Stimulated activated CD4-positive, alpha-beta T cell treated with anti-CD3 and anti-CD28 coated beads, Interleukin-4, amount 100 ng/mL, for 1 hour (primary cell): ENCODE results near the gene ELOVL6.
"Not testable (repeated sequence)": the region's sequence is repeated elsewhere in the genome, so short reads cannot be mapped to it uniquely, and the experiment has no call there.

Experiments
- DNase-seq: peaks from one replicate; pipeline ENCODE4 v3.0.0-alpha.2; 2020

The ELOVL6 gene

DNA sequence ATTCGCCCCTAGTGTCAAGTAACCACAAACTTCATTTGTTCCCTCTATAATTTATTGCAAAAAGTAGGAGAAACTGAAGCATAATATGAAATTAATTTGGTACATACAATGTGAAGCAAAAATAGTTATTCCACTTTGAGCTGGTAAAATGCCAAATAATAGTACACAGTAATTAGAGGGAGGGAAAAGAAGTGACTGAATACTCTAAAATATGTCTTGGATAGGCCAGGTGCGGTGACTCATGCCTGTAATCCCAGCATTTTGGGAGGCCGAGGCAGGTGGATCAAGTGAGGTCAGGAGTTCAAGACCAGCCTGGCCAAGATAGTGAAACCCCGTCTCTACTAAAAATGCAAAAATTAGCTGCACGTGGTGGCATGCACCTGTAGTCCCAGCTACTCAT, 41.2 kb downstream of the ELOVL6 start:
- not testable (repeated sequence) for DNase-seq

DNA sequence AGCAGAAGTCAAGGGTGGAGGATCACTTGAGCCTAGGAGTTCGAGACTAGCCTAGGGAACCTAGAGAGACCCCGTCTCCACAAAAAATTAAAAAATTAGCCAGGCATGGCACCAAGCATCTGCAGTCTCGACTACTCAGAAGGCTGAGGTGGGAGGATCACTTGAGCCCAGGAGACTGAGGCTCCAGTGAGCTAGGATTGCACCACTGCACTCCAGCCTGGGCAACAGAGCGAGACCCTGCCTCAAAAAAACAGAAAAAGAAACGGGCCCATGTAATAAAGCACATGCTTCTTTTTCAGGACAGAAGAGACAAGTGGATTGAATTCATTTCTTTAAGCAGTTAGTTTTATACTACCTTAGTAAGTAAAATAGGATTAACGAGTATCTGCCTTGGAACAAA, 42.0 kb downstream of the ELOVL6 start:
- DNase-seq, result no peak

DNA sequence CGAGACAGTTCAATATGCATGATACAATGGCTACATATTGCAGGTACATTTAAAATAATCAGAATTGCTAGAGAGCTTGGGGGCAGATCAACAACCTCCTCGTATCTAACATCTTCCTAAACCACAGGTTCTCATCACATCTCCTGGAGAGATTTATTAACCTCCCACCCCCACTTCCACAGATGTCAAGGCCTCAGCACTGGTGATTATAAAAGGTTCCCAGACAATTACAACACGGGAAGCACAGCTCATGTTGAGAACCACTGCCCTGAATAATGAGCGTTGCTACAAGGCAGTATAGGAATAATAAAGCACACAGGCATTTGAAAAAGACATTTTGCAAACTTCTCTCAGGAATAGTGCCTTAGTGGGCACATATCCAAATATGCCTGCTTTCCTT, 42.8 kb downstream of the ELOVL6 start:
- DNase-seq, result no peak

DNA sequence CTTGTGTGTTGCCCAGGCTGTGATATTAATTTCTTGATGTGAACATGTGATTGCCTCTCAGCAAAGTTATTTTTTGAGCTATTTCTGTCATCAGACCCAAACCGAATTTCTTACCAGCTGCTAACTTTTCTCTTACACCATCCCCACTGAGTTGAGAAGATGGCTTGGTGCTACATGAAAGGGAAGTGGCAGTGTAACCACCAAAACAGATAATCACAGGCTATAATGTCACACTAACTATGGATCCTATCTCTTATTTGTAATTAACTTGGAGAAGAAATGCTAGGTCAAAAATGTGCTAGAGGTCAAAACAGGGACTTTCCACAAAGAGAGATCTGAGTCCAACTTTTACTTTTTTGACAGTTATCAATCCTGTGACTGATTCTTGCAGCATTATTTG, 43.8 kb downstream of the ELOVL6 start:
- DNase-seq, result no peak

DNA sequence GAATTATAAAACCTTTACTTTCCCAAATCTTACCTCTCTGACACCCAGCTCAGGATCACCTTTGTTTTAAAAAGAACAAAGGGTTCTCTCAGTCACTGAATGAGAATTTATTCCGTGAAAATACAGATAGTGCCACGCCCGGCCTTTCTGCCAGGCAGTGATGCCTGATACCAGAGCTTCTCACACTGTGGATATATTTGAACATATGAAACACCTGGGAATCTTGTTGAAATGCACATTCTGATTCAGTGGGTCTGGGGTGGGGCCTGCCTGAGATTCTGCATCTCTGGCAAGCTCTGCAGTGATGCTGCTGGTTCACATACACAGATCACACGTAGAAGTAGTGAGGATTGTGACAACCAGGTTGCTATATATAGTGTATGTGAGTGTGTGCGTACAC, 46.0 kb downstream of the ELOVL6 start:
- no peak for DNase-seq

DNA sequence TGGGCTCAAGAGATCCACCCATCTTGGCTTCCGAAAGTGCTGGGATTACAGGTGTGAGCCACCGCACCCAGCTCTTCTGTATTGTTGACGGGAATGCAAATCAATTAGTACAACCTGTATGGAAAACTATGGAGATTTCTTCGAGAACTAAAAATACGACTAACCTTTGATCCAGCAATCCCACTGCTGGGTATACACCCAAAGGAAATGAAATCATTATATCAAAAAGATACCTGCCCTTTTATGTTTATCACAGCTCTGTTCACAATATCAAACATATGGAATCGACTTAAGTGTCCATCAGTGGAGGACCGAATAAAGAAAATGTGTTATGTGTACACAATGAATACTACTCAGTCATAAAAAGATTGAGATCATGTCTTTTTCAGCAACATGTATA, 49.3 kb downstream of the ELOVL6 start:
- no peak for DNase-seq

DNA sequence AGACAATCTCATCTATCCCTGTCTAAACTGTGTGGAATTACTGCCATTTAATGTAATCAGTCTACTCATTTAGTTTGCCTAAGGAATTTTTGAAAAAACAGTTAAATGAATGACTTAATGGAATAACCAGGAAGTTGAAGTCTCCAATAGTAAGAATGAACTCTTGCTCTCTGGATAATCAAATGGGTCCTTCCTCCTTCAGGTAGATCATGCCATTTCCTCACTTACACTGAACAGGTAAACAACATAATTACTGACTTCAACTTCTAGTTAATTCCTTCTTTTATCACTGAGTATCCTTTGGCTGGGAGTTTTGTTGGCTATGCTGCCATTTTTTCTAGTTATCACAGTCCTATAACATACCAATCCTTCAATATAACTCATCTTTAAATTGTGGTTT, 56.0 kb downstream of the ELOVL6 start:
- no peak for DNase-seq

DNA sequence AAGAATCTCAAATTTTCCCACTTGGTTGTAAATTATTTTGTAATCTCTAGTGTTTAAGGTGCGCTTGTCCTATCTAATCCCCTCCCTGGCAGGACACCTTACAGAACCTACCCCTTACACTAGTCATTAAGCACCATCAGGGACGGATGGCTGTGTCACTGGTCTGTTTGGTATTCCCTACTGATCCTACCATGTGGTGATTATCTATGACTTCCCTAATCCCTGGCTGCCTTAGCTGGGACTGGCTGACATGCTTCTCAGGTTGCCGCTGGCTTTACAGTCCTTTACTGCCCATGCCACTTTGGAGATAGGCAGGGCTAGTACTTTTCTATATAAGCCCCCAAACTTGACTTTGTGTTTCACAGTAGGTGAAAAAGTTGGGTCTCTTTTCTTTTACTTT, 58.6 kb downstream of the ELOVL6 start:
- DNase-seq, result no peak

DNA sequence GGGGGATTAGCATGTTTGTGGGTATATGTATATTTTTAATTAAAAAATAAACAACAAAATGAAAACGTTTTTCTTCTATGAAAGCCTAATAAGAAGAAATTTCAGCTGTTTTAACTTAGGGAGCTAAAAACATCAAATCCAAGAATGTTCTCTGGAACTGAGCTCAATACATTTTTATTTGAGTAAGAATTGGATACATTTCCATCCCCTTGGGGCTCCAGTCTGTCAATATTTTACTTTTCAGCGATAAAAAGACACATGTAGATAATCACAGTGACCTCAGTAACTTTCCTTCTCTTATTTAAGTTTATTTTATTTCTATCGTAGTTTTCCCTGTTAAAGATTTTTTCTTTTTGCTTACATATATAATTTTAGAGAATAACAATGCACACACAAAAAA, 59.3 kb downstream of the ELOVL6 start:
- no peak for DNase-seq

DNA sequence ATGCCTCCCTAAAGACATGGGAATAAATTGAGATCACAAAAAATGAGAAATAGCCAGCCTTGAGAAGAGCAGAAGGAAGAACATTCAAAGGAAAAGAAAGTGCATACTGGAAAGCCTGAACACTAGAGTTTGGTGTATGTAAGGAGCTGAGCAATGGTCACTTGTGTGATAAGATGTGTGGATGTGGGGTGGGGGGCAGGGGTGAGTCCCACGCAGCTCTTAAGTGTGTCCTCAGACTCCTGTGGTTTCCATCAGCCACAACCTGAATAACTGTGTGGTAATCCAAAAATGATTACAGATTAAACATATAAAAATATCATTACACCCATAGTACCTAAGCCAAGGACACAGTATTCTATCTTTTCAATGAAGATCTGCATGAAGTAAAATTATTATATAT, 59.9 kb downstream of the ELOVL6 start:
- no peak for DNase-seq

DNA sequence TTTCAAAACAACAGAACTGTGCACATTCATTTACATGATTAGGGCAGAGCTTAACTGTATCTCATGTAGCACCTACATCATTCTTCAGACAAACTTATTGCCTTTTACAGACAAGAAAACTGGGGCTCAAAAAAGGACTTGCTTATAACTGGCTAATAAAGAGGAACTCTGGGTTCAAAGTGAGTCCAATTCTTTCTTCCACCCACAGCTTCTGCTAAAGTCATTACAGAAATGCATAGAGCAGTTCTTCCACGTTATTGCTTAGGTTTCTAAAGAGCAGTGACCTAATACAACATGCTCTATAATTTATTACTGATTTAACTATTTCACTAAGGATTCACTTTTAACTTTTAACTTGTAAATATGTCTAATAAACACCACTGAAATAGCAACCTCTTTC, 60.6 kb downstream of the ELOVL6 start:
- no peak for DNase-seq

DNA sequence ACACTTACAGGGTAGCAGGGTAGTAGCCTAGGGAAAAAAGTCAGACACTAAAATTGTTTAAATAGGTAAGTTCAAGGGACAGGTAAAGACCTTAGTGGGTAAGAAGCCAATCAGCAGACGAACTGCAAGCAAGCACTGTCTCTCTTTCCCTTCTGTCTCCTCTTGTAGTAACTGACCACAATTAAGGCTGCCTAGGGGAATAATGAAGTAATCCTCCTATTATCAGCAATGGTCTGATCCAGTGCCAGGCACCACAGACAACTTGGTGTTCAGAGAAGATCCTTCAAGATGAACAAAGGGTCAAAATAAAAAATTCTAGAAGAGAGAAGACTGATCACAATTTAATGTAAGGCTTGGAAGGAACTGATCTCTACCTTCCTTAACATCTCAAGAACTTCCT, 62.9 kb downstream of the ELOVL6 start:
- DNase-seq, result no peak

DNA sequence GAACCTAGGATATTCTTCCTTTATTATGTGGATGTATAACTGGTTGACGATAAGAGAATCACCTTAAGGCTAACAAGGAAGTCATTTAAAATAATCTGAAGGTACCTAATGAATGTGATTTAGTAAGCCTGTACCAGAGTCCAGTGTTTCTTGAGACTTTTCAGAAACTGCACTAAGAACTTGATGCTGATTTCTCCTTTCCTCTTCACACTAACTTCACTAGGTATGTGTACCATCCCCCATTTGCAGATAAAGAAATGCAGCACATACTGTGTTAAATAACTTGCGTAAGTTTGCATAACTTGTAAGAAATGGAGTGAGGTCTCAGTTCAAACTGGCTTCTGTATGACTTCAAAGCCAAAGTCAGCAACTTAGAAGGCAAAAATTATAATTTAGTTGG, 63.3 kb downstream of the ELOVL6 start:
- DNase-seq, result no peak

DNA sequence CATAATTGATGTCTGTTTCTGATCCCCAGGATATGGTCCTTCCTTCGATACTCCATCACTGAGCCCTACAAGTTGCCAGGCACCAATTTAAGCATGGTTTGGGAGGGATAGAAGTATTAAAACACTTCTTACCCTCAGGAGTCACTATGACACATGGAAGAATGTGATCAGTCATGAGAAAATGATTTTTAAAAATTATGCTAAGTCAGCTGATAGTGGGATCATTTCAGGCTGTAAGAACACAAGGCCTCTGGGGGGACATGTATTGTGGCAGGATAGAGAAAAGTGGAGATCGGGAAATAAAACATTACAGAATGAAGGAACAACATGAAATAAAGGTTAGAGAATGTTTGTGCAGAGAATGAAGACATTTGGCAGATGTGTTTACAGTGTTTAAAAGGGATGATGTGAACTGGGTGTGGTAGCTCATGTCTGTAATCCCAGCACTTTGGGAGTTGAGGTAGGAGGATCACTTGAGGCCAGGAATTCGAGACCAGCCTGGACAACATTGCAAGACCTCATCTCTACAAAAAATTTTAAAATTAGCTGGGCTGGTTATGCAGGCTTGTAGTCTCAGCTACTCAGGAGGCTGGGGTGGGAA, 64.0 kb downstream of the ELOVL6 start:
- no peak for DNase-seq

DNA sequence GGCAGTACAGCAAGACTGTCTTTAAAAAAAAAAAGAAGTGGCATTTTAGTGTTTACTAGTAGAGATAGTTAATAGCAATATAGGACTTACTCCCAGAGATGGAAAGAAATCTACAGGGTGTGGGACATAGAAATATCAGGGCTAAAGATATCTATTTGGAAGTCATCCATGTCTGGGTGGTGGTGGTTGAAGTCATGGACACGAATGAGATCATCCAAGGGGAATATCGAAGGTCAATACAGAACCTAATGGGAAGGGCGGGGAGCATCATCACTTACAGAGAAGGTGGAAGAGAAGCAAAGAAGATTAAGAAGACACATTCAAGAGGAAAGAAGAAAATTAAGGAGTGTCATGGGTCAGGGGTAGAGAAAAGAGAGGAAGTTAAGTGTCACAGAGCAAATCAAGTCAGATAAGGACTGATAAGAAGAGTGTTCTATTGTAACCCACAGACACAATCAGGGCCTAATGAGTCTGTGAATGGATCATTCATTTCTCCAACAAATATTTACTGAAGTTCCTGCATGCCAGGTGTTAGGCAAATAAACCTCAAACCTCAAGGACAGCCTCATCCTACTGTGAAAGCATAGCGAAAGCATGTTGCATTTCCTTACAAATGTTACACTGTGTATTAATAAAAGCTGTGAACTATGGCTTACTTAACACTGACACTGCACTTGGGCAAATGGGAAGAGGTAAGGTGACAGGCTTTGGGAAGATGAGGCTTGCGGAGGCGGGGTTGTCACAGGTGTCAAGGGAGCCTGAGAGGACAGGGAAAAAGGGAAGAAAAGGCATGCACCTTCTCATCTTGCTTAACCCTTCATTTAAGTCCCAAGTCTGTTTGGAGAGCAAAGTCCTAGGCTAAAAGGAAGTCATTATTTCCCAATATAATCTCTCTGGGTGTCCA, 65.3 kb downstream of the ELOVL6 start:
- no peak for DNase-seq

DNA sequence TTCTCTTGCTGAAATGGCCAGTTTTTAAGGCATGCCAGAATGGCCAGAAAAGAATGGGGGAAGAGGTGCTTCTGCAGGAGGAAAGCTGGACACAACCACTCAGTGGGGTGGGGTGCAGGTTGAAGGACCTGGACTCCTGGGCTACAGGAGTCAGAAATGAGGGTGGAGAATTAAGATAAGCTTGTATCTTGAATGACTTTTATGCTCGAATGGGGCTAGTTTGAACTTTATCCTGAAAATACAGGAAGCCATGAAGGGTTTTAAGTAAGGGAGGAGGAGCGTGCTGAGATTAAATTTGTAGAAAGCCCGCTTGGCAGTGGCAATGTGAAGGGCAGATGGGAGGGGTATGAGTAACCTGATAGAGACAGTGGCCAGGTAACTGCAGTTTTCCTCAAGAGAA, 66.5 kb downstream of the ELOVL6 start:
- no peak for DNase-seq

DNA sequence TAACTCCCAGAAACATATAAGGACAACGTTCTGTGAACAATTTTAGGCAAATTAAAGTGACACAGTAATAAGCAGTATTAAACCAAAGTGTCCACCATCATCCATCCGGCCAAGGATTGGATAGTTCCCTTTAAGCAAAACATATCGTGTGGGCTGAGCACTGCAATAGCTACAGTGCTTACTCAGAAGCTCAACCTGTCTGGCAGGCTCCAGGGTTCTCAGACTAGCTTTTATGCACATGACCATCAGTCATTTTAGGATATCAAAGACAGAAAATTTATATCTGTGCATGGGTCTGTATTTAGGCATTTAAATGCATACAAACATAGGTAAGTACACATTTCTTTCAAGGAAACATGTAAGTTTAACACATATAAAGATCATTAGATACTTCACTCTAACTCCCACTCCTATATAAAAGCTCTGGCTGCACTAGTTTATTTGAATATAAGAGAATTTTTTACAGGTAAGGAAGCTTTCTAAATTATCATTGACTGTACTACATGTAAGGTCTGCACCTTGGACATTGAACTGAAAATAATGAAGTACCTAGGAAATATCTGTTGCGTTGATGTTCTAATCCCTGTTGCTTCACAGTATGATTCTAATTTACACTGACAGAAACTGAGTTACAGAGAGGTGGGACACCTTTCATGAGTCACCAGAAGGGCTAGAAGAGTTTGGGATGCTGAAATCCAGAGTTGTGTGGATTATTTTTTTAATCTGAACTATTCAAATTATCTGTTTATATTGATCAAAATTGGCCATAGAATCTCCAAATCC, 67.6 kb downstream of the ELOVL6 start:
- DNase-seq, result no peak

DNA sequence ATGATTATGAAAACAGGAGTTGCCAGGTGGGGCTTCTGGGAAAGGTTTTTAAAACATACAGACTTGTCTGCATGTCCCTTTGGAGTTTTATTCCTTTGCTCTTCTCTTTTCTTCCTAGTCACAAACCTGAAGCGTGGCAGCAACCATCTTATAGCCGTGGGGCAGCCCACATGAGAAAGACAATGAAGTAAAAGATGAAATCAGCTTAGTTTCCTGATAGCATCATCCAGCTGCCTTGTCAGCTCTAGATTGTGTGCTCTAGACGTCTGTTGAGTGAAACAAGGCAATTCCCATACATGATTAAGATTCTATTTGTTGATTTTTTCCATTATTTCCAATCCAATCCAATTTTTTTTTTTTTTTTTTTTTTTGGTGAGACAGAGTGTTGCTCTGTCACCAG, 68.9 kb downstream of the ELOVL6 start:
- no peak for DNase-seq

DNA sequence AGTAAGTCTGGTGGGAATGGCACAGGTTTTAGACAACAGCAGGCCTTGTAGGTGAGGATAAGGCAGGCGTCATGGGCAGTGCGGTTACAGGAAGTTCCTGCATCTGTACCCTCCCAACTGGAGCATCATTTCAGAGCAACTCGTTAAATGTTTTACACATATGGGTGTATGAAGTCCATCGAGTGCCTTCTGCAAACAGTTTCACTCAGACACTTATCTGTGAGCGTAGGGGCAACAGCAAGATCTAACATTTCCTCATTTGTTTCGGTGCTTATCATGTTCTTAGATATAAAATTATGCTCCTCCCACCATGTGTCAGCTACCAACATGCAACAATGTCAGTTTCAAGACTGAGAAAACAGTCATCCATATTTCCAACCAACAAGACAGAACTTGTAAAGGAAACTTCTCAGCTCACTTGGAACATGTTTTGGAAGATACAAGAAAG, 69.9 kb downstream of the ELOVL6 start:
- DNase-seq, result no peak

DNA sequence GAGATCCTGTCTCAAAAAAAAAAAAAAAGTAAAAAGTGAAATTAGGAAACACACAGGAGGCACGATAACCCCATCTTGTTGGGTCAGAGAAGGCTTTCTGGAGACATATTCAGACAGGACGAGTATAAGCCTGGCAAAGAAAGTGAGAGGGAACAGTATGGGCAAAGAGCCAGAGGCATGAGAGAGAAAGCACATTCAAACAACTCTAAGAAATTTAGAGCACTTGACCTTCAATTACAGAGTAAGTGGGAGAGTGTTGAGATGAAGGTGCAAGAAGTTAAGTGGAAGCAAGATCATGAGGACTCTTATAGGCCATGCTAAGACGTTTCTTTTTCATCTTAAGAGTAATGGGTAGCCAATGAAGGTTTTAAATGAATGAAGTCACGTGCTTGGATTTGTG, 70.4 kb downstream of the ELOVL6 start:
- no peak for DNase-seq

DNA sequence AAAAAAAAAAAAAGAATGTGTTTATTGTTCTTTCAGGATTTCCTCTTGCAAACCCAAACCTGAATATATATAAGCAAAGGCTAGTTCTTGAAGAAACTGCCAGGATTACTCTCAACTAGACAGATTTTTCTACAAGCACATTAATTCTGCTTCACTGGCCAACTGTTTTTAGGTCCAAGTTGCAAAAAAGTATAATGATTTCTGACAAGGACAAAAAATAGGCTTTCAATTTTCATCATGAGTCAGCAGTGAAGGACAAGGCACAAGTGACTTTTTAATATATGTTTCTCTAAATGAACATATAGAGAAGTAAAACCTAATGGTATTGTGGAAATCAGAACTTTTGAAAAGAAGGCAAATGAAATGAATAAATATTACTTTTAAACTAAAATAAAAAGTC, 73.7 kb downstream of the ELOVL6 start:
- DNase-seq, result no peak

DNA sequence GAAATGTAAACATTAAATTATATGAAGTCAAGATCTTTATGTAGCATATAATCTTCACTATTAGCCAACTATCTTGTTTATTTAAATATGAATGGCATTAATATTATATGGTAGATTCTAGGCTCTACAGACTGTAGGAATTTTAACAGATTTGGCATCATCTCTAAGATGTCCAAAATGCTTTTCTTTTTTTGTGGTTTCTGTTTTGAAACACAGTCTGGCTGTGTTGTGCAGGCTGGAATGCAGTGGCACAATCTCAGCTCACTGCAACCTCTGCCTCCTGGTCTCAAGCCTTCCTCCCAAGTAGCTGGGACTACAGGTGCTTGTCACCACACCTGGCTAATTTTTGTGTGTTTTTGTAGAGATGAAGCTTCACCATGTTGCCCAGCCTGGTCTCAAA, 76.2 kb downstream of the ELOVL6 start:
- DNase-seq, result no peak

DNA sequence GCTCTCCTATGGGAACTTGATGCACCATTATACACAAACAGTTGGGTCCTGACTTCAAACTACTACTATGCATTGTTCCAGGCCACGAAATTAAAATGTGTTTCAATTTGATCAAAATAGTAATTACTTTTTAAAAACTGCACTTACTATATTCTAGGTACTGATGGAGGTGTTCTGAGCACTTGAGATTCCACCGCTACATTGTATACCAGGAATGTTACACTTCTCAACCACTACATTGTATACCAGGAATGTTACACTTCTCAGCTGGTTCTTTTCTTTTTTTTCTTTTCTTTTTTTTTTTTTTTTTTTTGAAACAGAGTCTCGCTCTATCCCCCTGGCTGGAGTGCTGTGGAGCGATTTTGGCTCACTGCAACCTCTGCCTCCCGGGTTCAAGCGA, 77.9 kb downstream of the ELOVL6 start:
- no peak for DNase-seq

DNA sequence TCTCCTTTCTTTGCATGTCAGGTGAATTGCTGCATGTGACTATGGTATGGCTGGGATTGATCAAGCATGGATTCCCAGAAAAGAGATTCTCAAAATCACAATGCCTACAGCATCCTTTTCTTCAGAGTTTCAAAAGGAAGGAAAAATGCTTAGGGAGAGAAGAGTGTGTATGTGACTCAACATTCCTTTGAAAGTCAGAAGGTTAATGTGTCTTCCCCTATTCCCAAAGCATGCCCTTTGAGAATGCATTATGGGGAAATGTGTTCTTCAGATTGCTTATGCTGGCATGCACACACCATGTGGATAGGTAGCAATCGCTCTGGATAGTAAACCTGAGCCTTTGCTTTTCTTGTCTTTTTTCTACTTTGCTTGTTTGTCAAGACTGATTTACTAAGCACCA, 78.5 kb downstream of the ELOVL6 start:
- DNase-seq, result no peak
